H1 (cell line): ENCODE data around the gene UVSSA. TPM values are rescaled to one million over a fixed set of nuclear protein-coding genes. Genes with fewer than 3 reads are reported as not detected.
A peak's percentile ranks its signal among the peaks of the same experiment; 100 is the strongest.

Experiments used
- CTCF ChIA-PET: fragments of 300-600 bp; sonication (Branson Sonifier 250); formaldehyde crosslinking; loops from one replicate; lab custom pipeline; 2021; ENCODE audit not compliant: partially characterized antibody; lab: Charles Lee
- POLR2A ChIA-PET: fragments of 300-600 bp; sonication (Branson Sonifier 250); formaldehyde crosslinking; loops from one replicate; lab custom pipeline; 2021; ENCODE audit warnings: inconsistent platforms; ENCODE audit not compliant: partially characterized antibody; lab: Charles Lee
- DNase-seq, 2 experiments: peaks; one replicate each; pipeline versions ENCODE4 v3.0.0 to v3.0.0-alpha.2; 2010 to 2022; ENCODE audit warnings: low spot score in 2 of 2, low read depth in 1 of 2, mixed read lengths in 1 of 2
- FAIRE-seq: peaks from 2 replicates; lab custom pipeline; 2011; peaks lifted over from hg19 to GRCh38; lab: Jason Lieb, UNC
- H2AFZ ChIP-seq: 2 replicates; pipeline ENCODE4 v1.8.1; 2012; ENCODE audit warnings: low read length, inconsistent platforms
- H2AK5ac ChIP-seq: 2 replicates; pipeline ENCODE4 v1.6.1; 2013; ENCODE audit warnings: low read depth, low read length
- H2BK120ac ChIP-seq: replicated peaks from 2 replicates; pipeline ENCODE3; 2013; ENCODE audit warnings: low read depth, low read length, inconsistent platforms
- H2BK12ac ChIP-seq: 2 replicates; pipeline ENCODE4 v1.6.1; 2013; ENCODE audit warnings: low read depth, low read length
- H2BK15ac ChIP-seq: 2 replicates; pipeline ENCODE4 v1.6.1; 2013; ENCODE audit warnings: low read length
- H2BK20ac ChIP-seq: 2 replicates; pipeline ENCODE4 v1.6.1; 2013; ENCODE audit warnings: low read length
- H2BK5ac ChIP-seq: 2 replicates; pipeline ENCODE4 v1.6.1; 2013; ENCODE audit warnings: low read depth, low read length
- H3K14ac ChIP-seq: 2 replicates; pipeline ENCODE4 v1.6.1; 2013; ENCODE audit warnings: inconsistent platforms; ENCODE audit not compliant: insufficient read length
- H3K18ac ChIP-seq: 2 replicates; pipeline ENCODE4 v1.6.1; 2013; ENCODE audit warnings: low read length; ENCODE audit errors: extremely low read depth
- H3K23ac ChIP-seq: 2 replicates; pipeline ENCODE4 v1.6.1; 2013; ENCODE audit warnings: inconsistent platforms; ENCODE audit not compliant: insufficient read length
- H3K23me2 ChIP-seq: 2 replicates; pipeline ENCODE4 v1.6.1; 2013; ENCODE audit warnings: low read depth, low read length
- H3K27ac ChIP-seq: 2 replicates; pipeline ENCODE4 v1.6.1; 2011; ENCODE audit warnings: low read depth, low read length, inconsistent platforms
- H3K27me3 ChIP-seq, 4 experiments: replicated peaks in 1 of 4; 1 replicate in 1 of 4; 2 replicates in 3 of 4; pipeline versions ENCODE4 v1.6.1 to v1.8.1; 2011 to 2013; ENCODE audit warnings: low read length in 3 of 4, mild to moderate bottlenecking in 3 of 4, inconsistent platforms in 2 of 4, mixed read lengths in 2 of 4, moderate library complexity in 1 of 4; ENCODE audit not compliant: control insufficient read depth in 3 of 4, insufficient read depth in 3 of 4; ENCODE audit errors: extremely low read depth in 1 of 4
- H3K36me3 ChIP-seq, 4 experiments: 2 replicates each; pipeline versions ENCODE4 v1.6.1 to v1.8.1; 2011 to 2013; ENCODE audit warnings: mild to moderate bottlenecking in 4 of 4, low read length in 3 of 4, moderate library complexity in 2 of 4, control low read depth in 1 of 4, inconsistent platforms in 1 of 4; ENCODE audit not compliant: insufficient read depth in 4 of 4, control insufficient read depth in 2 of 4
- H3K4ac ChIP-seq: replicated peaks from 2 replicates; pipeline ENCODE3; 2013; ENCODE audit warnings: low read length, low read depth, mixed read lengths, inconsistent platforms; ENCODE audit not compliant: insufficient read length
- H3K4me1 ChIP-seq, 4 experiments: replicated peaks in 1 of 4; 1 replicate in 1 of 4; 2 replicates in 3 of 4; pipeline versions ENCODE4 v1.6.1 to v1.8.1; 2011 to 2013; ENCODE audit warnings: low read length in 3 of 4, inconsistent platforms in 2 of 4, mixed read lengths in 1 of 4; ENCODE audit not compliant: insufficient read depth in 4 of 4, control insufficient read depth in 3 of 4
- H3K4me2 ChIP-seq, 2 experiments: 2 replicates each; pipeline versions ENCODE4 v1.6.1 to v1.8.1; 2011 to 2013; ENCODE audit warnings: low read depth in 2 of 2, low read length in 2 of 2, control low read depth in 1 of 2, inconsistent platforms in 1 of 2, mild to moderate bottlenecking in 1 of 2; ENCODE audit not compliant: insufficient read depth in 1 of 2
- H3K4me3 ChIP-seq, 4 experiments: fragments of 200-600, 300-600 bp in 1 of 4; sonication (generic), shearing (Covaris generic), sonication (Bioruptor Twin) in 1 of 4; 2 replicates each; pipeline versions ENCODE4 v1.5.1 to v1.8.1; 2011 to 2016; ENCODE audit warnings: low read length in 4 of 4, low read depth in 3 of 4, control low read depth in 2 of 4, inconsistent platforms in 2 of 4, mild to moderate bottlenecking in 2 of 4, mixed read lengths in 1 of 4, moderate library complexity in 1 of 4; ENCODE audit not compliant: insufficient read depth in 2 of 4; ENCODE audit errors: extremely low read depth in 1 of 4
- H3K56ac ChIP-seq: replicated peaks from 2 replicates; pipeline ENCODE3; 2013; ENCODE audit warnings: low read depth, mild to moderate bottlenecking, mixed read lengths, low read length, inconsistent platforms; ENCODE audit not compliant: insufficient read length
- H3K79me1 ChIP-seq: 2 replicates; pipeline ENCODE4 v1.6.1; 2013; ENCODE audit warnings: low read depth, low read length, control low read depth
- H3K79me2 ChIP-seq, 2 experiments: 2 replicates each; pipeline versions ENCODE4 v1.6.1 to v1.8.1; 2012 to 2013; ENCODE audit warnings: low read length in 2 of 2, mild to moderate bottlenecking in 2 of 2, inconsistent platforms in 1 of 2; ENCODE audit not compliant: insufficient read depth in 2 of 2, control insufficient read depth in 1 of 2
- H3K9ac ChIP-seq, 4 experiments: replicated peaks in 1 of 4; 1 replicate in 1 of 4; 2 replicates in 3 of 4; pipeline versions ENCODE4 v1.6.1 to v1.8.1; 2011 to 2013; ENCODE audit warnings: low read depth in 3 of 4, low read length in 3 of 4, control low read depth in 2 of 4, mild to moderate bottlenecking in 2 of 4, moderate library complexity in 2 of 4, inconsistent platforms in 1 of 4; ENCODE audit errors: extremely low read depth in 1 of 4
- H3K9me3 ChIP-seq, 2 experiments: 2 replicates each; pipeline versions ENCODE4 v1.6.1 to v1.8.1; 2012 to 2013; ENCODE audit warnings: mild to moderate bottlenecking in 2 of 2, moderate library complexity in 2 of 2, control low read depth in 1 of 2, inconsistent platforms in 1 of 2, low read depth in 1 of 2, low read length in 1 of 2, mixed read lengths in 1 of 2; ENCODE audit not compliant: insufficient read depth in 2 of 2
- H4K20me1 ChIP-seq, 2 experiments: replicated peaks in 1 of 2; 2 replicates each; pipeline versions ENCODE3 to v1.8.1; 2011 to 2013; ENCODE audit warnings: inconsistent platforms in 2 of 2, low read length in 2 of 2, mild to moderate bottlenecking in 1 of 2; ENCODE audit not compliant: insufficient read depth in 2 of 2, control insufficient read depth in 1 of 2
- H4K5ac ChIP-seq: 2 replicates; pipeline ENCODE4 v1.6.1; 2013; ENCODE audit warnings: low read length, low read depth, mixed read lengths, inconsistent platforms; ENCODE audit not compliant: insufficient read length
- H4K8ac ChIP-seq: 2 replicates; pipeline ENCODE4 v1.8.0; 2013; ENCODE audit warnings: mild to moderate bottlenecking, moderate library complexity, low read length, inconsistent platforms; ENCODE audit not compliant: insufficient read depth; ENCODE audit errors: extremely low read depth
- H4K91ac ChIP-seq: replicated peaks from 2 replicates; pipeline ENCODE3; 2013; ENCODE audit warnings: low read length, mixed read lengths, inconsistent platforms; ENCODE audit not compliant: insufficient read length
- EP300 ChIP-seq, 2 experiments: IDR thresholded peaks; 1 replicate in 1 of 2; 2 replicates in 1 of 2; pipeline ENCODE4 v1.6.1; 2011 to 2012; ENCODE audit warnings: low read depth in 2 of 2, low read length in 2 of 2, mild to moderate bottlenecking in 2 of 2, borderline replicate concordance in 1 of 2, inconsistent platforms in 1 of 2, moderate library complexity in 1 of 2
- TAF7 ChIP-seq: optimal IDR thresholded peaks from 2 replicates; pipeline ENCODE3; 2011; ENCODE audit warnings: low read depth, mild to moderate bottlenecking, inconsistent platforms, low read length, moderate library complexity, borderline replicate concordance
- WGBS, 2 experiments: shearing (Covaris generic) in 1 of 2; methylation state at CpG; one replicate each; pipeline versions ENCODE4 v1.1.6 to v1.1.7; 2013 to 2015; ENCODE audit warnings: low lambda C conversion rate in 2 of 2, mixed read lengths in 2 of 2, inconsistent platforms in 1 of 2, low coverage in 1 of 2, missing lambda C conversion rate in 1 of 2; ENCODE audit not compliant: insufficient replicate concordance in 2 of 2, insufficient coverage in 1 of 2, insufficient read length in 1 of 2; ENCODE audit errors: extremely low coverage in 1 of 2, missing lambda C conversion rate in 1 of 2; 5-methylcytosine and 5-hydroxymethylcytosine counted together
- polyA plus RNA-seq, 7 experiments: library from polyadenylated mRNA; depleted of rRNA in 3 of 7; stranded (reverse) in 5 of 7; unstranded in 2 of 7; fragments of >200 nt in 5 of 7; fragments of 200-250 nt in 2 of 7; gene quantifications; 1 replicate in 5 of 7; 2 replicates in 1 of 7; 4 replicates in 1 of 7; pipeline versions ENCODE4 v1.2.1 to v1.2.3, GENCODE V29; 2011 to 2013; ENCODE audit warnings: missing spikeins in 2 of 7, mixed read lengths in 2 of 7
- total RNA-seq: library from RNA; stranded (reverse); fragmentation: NEBNext Ultra II Directional; extraction: Animal tissue kit (Norgen Biotek cat#: 25700); gene quantifications from 2 replicates; pipeline ENCODE4 v1.2.1, GENCODE V29; 2021

The UVSSA gene
- total and polyA plus RNA-seq, 2 of the 8 experiments (the other 6 are each of a cell fraction or from before 2014, with no cell fraction given) = 14.5 to 19.4 TPM

- no peak overlapping the region for H4K5ac ChIP-seq
- H2AK5ac ChIP-seq = no peak overlapping the region
- no peak overlapping the region for H3K56ac ChIP-seq
- H3K79me2 ChIP-seq = no peaks in the 10 kb centered on the region
- no peak overlapping the region for H3K4ac ChIP-seq
- CTCF ChIA-PET = interaction anchor here (2.8 kb wide), 1 partner anchor 12 kb away, joined by 7 read pairs; no protein-coding TSS in a partner anchor
- no peak overlapping the region for H4K91ac ChIP-seq
- peaks cover 11 to 25% of the 10 kb centered on the region in 2 experiments for H4K20me1 ChIP-seq
- peak overlapping the region in 2 of 4 experiments; percentile 8 to 43; a peak in 3 of 8 replicates for H3K4me3 ChIP-seq
- H2BK12ac ChIP-seq = 0 out of 2 replicates have a peak overlapping the region, but pooled peaks have one; percentile 27
- H3K14ac ChIP-seq = no peak overlapping the region
- H3K79me1 ChIP-seq = no peaks in the 10 kb centered on the region
- FAIRE-seq (no peak), DNase-seq (peak in 1 of 2 experiments; percentile 65)
- H3K23ac ChIP-seq = no peak overlapping the region
- no peak overlapping the region for H2BK120ac ChIP-seq
- peak overlapping the region; percentile 22; the same call in 1 of the 2 replicates for H4K8ac ChIP-seq
- H3K9me3 ChIP-seq = no peaks in the 10 kb centered on the region
- H2BK5ac ChIP-seq = no peak overlapping the region
- H2AFZ ChIP-seq = no peak overlapping the region
- peaks cover 0 to 10% (median 2%) of the 10 kb centered on the region in 4 experiments; a peak in 4 of 7 replicates for H3K4me1 ChIP-seq
- POLR2A ChIA-PET = no interaction called here
- peak overlapping the region; percentile 34 to 37; a peak in 3 of 4 replicates for H3K4me2 ChIP-seq
- H2BK15ac ChIP-seq = no peak overlapping the region
- no peak overlapping the region for H2BK20ac ChIP-seq
- no peak overlapping the region for H3K18ac ChIP-seq
- no peak overlapping the region for H3K9ac ChIP-seq
- H3K23me2 ChIP-seq = no peaks in the 10 kb centered on the region; the same call in 1 of the 2 replicates
- H3K27ac ChIP-seq = no peak overlapping the region
- WGBS, 2 experiments = 39% methylated on average over 29 of the region's 77 CpGs; no CpG with 5 or more reads in 1 of the 2 experiments
- H3K27me3 ChIP-seq = peaks cover 9 to 51% (median 47%) of the 10 kb centered on the region in 4 experiments
- no peaks in the 10 kb centered on the region for H3K36me3 ChIP-seq
- no peak for TF ChIP-seq TAF7
- TF ChIP-seq EP300 (IDR thresholded peaks at IDR 0.05; ENCODE audit: borderline replicate concordance in 1 of 2, low read depth in 2 of 2, low read length in 2 of 2) = no peak
Measured at GRCh38 chr4:1413687-1414479, 66.9 kb downstream of the UVSSA start.
